Measurements from ENCODE around the gene SLC22A16.

GRCh38 chr6:110385458-110385863 lies 91.0 kb downstream of the SLC22A16 start:
- TF ChIP-seq EP300 (IDR thresholded peaks at IDR 0.05; ENCODE audit: low read depth in 2 of 2, low read length in 2 of 2): peak in 1 of 2 experiments; percentile 62; a peak in 2 of 4 replicates
- 0 out of 2 replicates have a peak, but pooled peaks have one; percentile 18 for TF ChIP-seq EP300 (CRISPR knock-in tag; IDR thresholded peaks at IDR 0.05; ENCODE audit: borderline replicate concordance)
- TF ChIP-seq FOSL1 (CRISPR knock-in tag; IDR thresholded peaks at IDR 0.05; ENCODE audit: borderline replicate concordance): no peak
- no peak for TF ChIP-seq ZNF570 (CRISPR knock-in tag; IDR thresholded peaks at IDR 0.05; ENCODE audit: borderline replicate concordance)
- TF ChIP-seq ZNF317 (CRISPR knock-in tag; IDR thresholded peaks at IDR 0.05): no peak
- no peak for TF ChIP-seq ARNT (IDR thresholded peaks at IDR 0.05)
- TF ChIP-seq ZBTB42 (CRISPR knock-in tag; IDR thresholded peaks at IDR 0.05): no peak
- peak; percentile 19; the same call in 1 of the 2 replicates for TF ChIP-seq FOSL2 (CRISPR knock-in tag; IDR thresholded peaks at IDR 0.05)
- no peak for TF ChIP-seq MXD1 (CRISPR knock-in tag; IDR thresholded peaks at IDR 0.05)
- TF ChIP-seq MTF2 (CRISPR knock-in tag; IDR thresholded peaks at IDR 0.05; ENCODE audit: borderline replicate concordance): no peak
- TF ChIP-seq GABPA (IDR thresholded peaks at IDR 0.05; ENCODE audit: low read depth, low read length): no peak
- no peak for TF ChIP-seq GABPA (CRISPR knock-in tag; IDR thresholded peaks at IDR 0.05; ENCODE audit: low read depth)
- TF ChIP-seq MXI1 (IDR thresholded peaks at IDR 0.05; ENCODE audit: borderline replicate concordance, low read depth, low read length): no peak
- no peak for TF ChIP-seq ZHX1 (CRISPR knock-in tag; IDR thresholded peaks at IDR 0.05; ENCODE audit: low read depth)

All from HepG2 (cell line).